ENCODE measurements around the gene BCOR. TPM values are rescaled to one million over a fixed set of nuclear protein-coding genes. Genes with fewer than 3 reads are reported as not detected.

BCOR gene
- total and polyA plus RNA-seq, 9 of the 15 experiments (the other 6 are each of a cell fraction or from before 2014, with no cell fraction given): 27.5 to 113 (median 37.6) TPM

GRCh38 chrX:40107291-40108161, 9.8 kb upstream of the BCOR start (continued):
- TF ChIP-seq, protein P1, sequence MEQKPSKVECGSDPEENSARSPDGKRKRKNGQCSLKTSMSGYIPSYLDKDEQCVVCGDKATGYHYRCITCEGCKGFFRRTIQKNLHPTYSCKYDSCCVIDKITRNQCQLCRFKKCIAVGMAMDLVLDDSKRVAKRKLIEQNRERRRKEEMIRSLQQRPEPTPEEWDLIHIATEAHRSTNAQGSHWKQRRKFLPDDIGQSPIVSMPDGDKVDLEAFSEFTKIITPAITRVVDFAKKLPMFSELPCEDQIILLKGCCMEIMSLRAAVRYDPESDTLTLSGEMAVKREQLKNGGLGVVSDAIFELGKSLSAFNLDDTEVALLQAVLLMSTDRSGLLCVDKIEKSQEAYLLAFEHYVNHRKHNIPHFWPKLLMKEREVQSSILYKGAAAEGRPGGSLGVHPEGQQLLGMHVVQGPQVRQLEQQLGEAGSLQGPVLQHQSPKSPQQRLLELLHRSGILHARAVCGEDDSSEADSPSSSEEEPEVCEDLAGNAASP (IDR thresholded peaks at IDR 0.05): no peak
- TF ChIP-seq JUND (IDR thresholded peaks at IDR 0.05; ENCODE audit: borderline replicate concordance, low read depth, low read length) (peak; percentile 33; the same call in 1 of the 2 replicates), JUND (tag; IDR thresholded peaks at IDR 0.05; ENCODE audit: borderline replicate concordance, low read depth, low read length) (peak; percentile 38; the same call in 1 of the 3 replicates), SRSF9 (IDR thresholded peaks at IDR 0.05; ENCODE audit: borderline replicate concordance, low read depth, low read length) (no peak), CUX1 (CRISPR knock-in tag; IDR thresholded peaks at IDR 0.05) (peak; percentile 56; the same call in 1 of the 2 replicates), RUNX1 (IDR thresholded peaks at IDR 0.05; ENCODE audit: low read depth) (no peak), TBP (optimal IDR thresholded peaks at IDR 0.05; ENCODE audit: low read depth, low read length) (peak; percentile 27), EGR1 (conservative IDR thresholded peaks at IDR 0.05) (peak; percentile 21; the same call in 1 of the 2 replicates), TCF3 (CRISPR knock-in tag; IDR thresholded peaks at IDR 0.05) (peak; percentile 54; the same call in 1 of the 2 replicates), SP2 (IDR thresholded peaks at IDR 0.05; ENCODE audit: extremely low read depth, low read depth, low read length, poor library complexity, severe bottlenecking) (no peak), NCOA1 (IDR thresholded peaks at IDR 0.05; ENCODE audit: low read depth) (no peak), KLF1 (tag; IDR thresholded peaks at IDR 0.05) (no peak; the same call in 1 of the 2 replicates)
- TF ChIP-seq, protein P2, sequence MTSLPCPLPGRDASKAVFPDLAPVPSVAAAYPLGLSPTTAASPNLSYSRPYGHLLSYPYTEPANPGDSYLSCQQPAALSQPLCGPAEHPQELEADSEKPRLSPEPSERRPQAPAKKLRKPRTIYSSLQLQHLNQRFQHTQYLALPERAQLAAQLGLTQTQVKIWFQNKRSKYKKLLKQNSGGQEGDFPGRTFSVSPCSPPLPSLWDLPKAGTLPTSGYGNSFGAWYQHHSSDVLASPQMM (CRISPR knock-in tag; IDR thresholded peaks at IDR 0.05): no peak
